Suprapubic skin (tissue), 4 donors: ENCODE results near the gene NABP2. TPM values are rescaled to one million over a fixed set of nuclear protein-coding genes. Genes with fewer than 3 reads are reported as not detected.

Experiments
- DNase-seq, 2 donors: peaks; one replicate each; pipeline ENCODE4 v3.0.0-alpha.2; 2019; ENCODE audit warnings: low spot score in 2 of 2
- H3K27ac ChIP-seq: fragments of 200-600 bp; sonication (generic); one replicate; pipeline ENCODE4 v1.5.1; 2019
- H3K27me3 ChIP-seq: fragments of 200-600 bp; sonication (generic); one replicate; pipeline ENCODE4 v1.5.1; 2019
- H3K36me3 ChIP-seq: fragments of 200-600 bp; sonication (generic); one replicate; pipeline ENCODE4 v1.5.1; 2019
- H3K4me1 ChIP-seq: fragments of 200-600 bp; sonication (generic); one replicate; pipeline ENCODE4 v1.5.1; 2019
- H3K4me3 ChIP-seq: fragments of 200-600 bp; sonication (generic); one replicate; pipeline ENCODE4 v1.5.1; 2019; ENCODE audit warnings: mild to moderate bottlenecking
- H3K9me3 ChIP-seq: fragments of 200-600 bp; sonication (generic); one replicate; pipeline ENCODE4 v1.5.1; 2019
- EP300 ChIP-seq: sonication (generic); formaldehyde crosslinking; IDR thresholded peaks from one replicate; pipeline ENCODE4 v1.6.1; 2017; ENCODE audit warnings: antibody characterized with exemption
- POLR2A ChIP-seq, 2 donors: fragments of 450-650 bp; IDR thresholded peaks; one replicate each; pipeline ENCODE4 v1.6.1; 2017; ENCODE audit warnings: antibody characterized with exemption in 2 of 2, mild to moderate bottlenecking in 2 of 2, moderate library complexity in 2 of 2
- POLR2AphosphoS5 ChIP-seq, 3 donors: sonication (generic); formaldehyde crosslinking; IDR thresholded peaks; one replicate each; pipeline ENCODE4 v1.6.1; 2017; ENCODE audit warnings: antibody characterized with exemption in 3 of 3
- WGBS: methylation state at CpG from one replicate; pipeline ENCODE4 v1.1.5; 2018; 5-methylcytosine and 5-hydroxymethylcytosine counted together
- total RNA-seq, 4 donors: library from RNA; depleted of rRNA; stranded (reverse); fragments of >200 nt; gene quantifications; one replicate each; pipeline ENCODE4 v1.1.0, GENCODE V29; 2016
- TF ChIP-seq, protein P1 (sequence below), 2 donors: fragments of 200-600 bp in 1 of 2; fragments of 450-650 bp in 1 of 2; sonication (generic) in 1 of 2; IDR thresholded peaks; one replicate each; pipeline ENCODE4 v1.5.1; 2016 to 2019; ENCODE audit warnings: antibody characterized with exemption in 2 of 2, mild to moderate bottlenecking in 1 of 2, moderate library complexity in 1 of 2

NABP2 gene
- total RNA-seq, 4 donors from 2014 or later: 13.3 to 23.7 (median 20.1) TPM

DNA sequence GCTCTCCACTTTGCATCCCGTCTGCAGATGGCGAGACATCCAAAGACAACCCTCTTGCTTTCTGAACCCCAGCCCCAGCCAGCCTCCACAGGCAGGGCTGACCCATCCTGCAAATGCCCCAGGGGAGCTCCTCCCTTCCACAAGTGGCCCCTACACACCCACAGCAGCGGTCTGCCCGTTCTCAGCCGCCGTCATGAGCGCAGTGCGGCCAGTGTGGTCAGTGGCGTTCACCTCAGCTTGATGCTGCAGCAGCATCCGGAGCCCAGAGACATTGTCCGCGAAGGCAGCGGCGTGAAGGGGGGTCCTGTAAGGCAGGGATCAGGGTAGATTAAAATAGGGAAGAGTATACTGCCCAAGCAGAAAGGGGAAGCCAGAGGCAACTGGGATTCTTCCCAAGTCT is 20.4 kb downstream of the NABP2 start:
- 93% methylated on average over 14 of the region's 14 CpGs for WGBS
- no peaks in the 10 kb centered on the region for H3K4me1 ChIP-seq
- DNase-seq: no peak
- H3K4me3 ChIP-seq: no peak overlapping the region
- TF ChIP-seq, protein P1, sequence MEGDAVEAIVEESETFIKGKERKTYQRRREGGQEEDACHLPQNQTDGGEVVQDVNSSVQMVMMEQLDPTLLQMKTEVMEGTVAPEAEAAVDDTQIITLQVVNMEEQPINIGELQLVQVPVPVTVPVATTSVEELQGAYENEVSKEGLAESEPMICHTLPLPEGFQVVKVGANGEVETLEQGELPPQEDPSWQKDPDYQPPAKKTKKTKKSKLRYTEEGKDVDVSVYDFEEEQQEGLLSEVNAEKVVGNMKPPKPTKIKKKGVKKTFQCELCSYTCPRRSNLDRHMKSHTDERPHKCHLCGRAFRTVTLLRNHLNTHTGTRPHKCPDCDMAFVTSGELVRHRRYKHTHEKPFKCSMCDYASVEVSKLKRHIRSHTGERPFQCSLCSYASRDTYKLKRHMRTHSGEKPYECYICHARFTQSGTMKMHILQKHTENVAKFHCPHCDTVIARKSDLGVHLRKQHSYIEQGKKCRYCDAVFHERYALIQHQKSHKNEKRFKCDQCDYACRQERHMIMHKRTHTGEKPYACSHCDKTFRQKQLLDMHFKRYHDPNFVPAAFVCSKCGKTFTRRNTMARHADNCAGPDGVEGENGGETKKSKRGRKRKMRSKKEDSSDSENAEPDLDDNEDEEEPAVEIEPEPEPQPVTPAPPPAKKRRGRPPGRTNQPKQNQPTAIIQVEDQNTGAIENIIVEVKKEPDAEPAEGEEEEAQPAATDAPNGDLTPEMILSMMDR (IDR thresholded peaks at IDR 0.05): no peak
- no peak for TF ChIP-seq EP300
- no peak for TF ChIP-seq POLR2AphosphoS5 (IDR thresholded peaks at IDR 0.05)
- no peak for TF ChIP-seq POLR2A (IDR thresholded peaks at IDR 0.05)
- H3K36me3 ChIP-seq: peaks cover 98% of the 10 kb centered on the region
- no peaks in the 10 kb centered on the region for H3K27me3 ChIP-seq
- H3K27ac ChIP-seq: no peak overlapping the region
- no peaks in the 10 kb centered on the region for H3K9me3 ChIP-seq

DNA sequence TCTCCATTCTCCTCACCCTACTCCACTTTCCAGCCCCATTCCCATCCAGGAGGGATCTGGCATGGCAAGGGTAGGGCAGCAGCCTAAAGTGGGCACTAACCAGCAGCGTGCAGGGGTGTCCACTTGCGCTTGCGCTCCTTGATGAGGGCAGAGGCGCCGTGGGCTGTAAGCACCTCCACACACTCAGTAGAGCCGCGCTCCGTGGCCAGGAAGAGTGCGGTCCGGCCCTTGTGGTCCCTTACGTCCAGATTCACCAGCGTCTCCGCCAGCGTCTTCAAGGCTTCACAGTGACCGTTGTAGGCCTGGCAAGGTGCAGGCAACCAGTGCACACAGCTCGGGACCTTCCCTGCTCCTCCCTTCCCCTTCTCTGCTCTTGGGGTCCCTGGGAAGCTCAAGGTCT is 23.8 kb downstream of the NABP2 start:
- WGBS: 88% methylated on average over 10 of the region's 16 CpGs
- DNase-seq: no peak
- TF ChIP-seq POLR2A (IDR thresholded peaks at IDR 0.05): no peak
- TF ChIP-seq EP300: no peak
- TF ChIP-seq POLR2AphosphoS5 (IDR thresholded peaks at IDR 0.05): no peak
- TF ChIP-seq, protein P1 (IDR thresholded peaks at IDR 0.05): no peak
- no peaks in the 10 kb centered on the region for H3K4me1 ChIP-seq
- H3K27ac ChIP-seq: no peak overlapping the region
- H3K27me3 ChIP-seq: no peaks in the 10 kb centered on the region
- no peak overlapping the region for H3K4me3 ChIP-seq
- no peaks in the 10 kb centered on the region for H3K9me3 ChIP-seq
- H3K36me3 ChIP-seq: peaks cover 98% of the 10 kb centered on the region

DNA sequence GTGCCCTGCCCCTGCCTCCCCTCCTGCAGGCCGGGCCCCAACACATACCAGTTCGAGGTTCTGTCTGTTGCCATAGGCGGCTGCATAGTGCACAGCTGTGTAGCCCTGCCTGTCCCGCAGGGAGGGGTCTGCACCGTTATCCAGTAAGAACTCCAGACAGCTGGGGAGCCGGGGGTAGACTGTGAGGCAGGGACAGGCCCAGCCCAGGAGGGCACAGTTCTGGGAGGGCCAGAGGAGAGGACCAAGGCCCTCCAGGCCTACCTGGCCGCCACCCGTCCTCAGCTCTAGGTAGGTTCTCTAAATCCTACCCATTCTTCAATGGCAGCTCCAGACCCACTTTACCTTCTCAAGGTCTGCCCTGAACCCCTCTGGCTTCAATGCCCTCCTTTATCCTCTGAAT is 24.6 kb downstream of the NABP2 start:
- Histone ChIP-seq H3K4me1 (no peaks in the 10 kb centered on the region), H3K9me3 (no peaks in the 10 kb centered on the region), H3K27ac (no peak overlapping the region), H3K36me3 (peaks cover 98% of the 10 kb centered on the region), H3K27me3 (no peaks in the 10 kb centered on the region), H3K4me3 (no peak overlapping the region)
- WGBS: 96% methylated on average over 8 of the region's 8 CpGs
- TF ChIP-seq, protein P1 (IDR thresholded peaks at IDR 0.05): no peak
- TF ChIP-seq POLR2A (IDR thresholded peaks at IDR 0.05) (no peak), EP300 (no peak), POLR2AphosphoS5 (IDR thresholded peaks at IDR 0.05) (no peak)
- DNase-seq: no peak

DNA sequence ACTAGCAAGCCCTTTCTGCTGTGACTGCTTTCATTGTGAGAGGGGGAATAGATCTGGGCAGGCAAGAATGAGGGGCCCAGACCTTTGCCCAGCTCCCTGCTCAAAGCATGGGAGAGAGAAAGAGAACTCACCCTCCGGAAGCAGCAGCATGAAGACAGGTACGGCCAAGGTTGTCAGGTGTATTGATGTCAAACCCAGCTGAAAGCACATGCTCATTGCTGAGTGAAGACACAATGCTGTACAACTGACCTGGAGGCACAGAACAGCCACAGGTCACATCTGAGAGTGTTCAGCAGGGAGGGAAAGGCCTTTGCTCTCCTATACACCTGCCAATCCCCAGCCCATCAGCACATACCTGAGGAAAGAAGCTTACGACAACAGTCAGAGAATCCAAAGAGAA is 28.5 kb downstream of the NABP2 start:
- no peak for TF ChIP-seq POLR2A (IDR thresholded peaks at IDR 0.05)
- TF ChIP-seq, protein P1 (IDR thresholded peaks at IDR 0.05): no peak
- TF ChIP-seq POLR2AphosphoS5 (IDR thresholded peaks at IDR 0.05): no peak
- no peak for TF ChIP-seq EP300
- Histone ChIP-seq H3K4me3 (no peak overlapping the region), H3K9me3 (no peaks in the 10 kb centered on the region), H3K27me3 (no peaks in the 10 kb centered on the region), H3K4me1 (peaks cover 17% of the 10 kb centered on the region), H3K36me3 (peaks cover 85% of the 10 kb centered on the region), H3K27ac (no peak overlapping the region)
- no peak for DNase-seq
- whole genome bisulfite sequencing: 94% methylated on average over 3 of the region's 3 CpGs

DNA sequence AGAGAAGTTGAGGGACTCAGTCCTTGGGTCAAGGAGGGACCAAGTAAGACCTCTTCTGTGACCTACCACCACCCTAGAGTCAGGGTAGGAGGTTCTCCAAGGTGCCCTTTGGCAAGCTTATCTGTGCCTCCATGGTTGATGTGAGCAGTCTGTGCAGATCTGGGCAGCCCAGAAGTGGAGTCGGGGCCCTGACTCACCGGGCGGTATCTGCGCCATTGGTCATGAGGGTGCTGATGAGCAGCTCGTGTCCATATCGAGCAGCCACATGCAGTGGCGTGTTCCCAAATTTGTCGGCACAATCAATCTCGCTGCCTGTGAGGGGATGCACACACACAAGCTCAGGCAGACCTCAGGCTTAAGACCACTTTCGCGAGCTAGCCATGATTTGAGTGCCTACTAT is 28.9 kb downstream of the NABP2 start:
- no peak for TF ChIP-seq EP300
- no peak for TF ChIP-seq POLR2A (IDR thresholded peaks at IDR 0.05)
- TF ChIP-seq, protein P1 (IDR thresholded peaks at IDR 0.05): no peak
- TF ChIP-seq POLR2AphosphoS5 (IDR thresholded peaks at IDR 0.05): no peak
- DNase-seq: no peak
- WGBS: 93% methylated on average over 3 of the region's 11 CpGs
- peaks cover 18% of the 10 kb centered on the region for H3K4me1 ChIP-seq
- peaks cover 80% of the 10 kb centered on the region for H3K36me3 ChIP-seq
- no peak overlapping the region for H3K4me3 ChIP-seq
- no peak overlapping the region for H3K27ac ChIP-seq
- no peaks in the 10 kb centered on the region for H3K9me3 ChIP-seq
- no peaks in the 10 kb centered on the region for H3K27me3 ChIP-seq
